Effector memory CD4-positive, alpha-beta T cell (primary cell): ENCODE data around the gene ADAMTSL1.

Source experiments
- DNase-seq, 3 donors: peaks; one replicate each; pipeline ENCODE4 v3.0.0-alpha.2; 2020
- H3K27ac ChIP-seq: 2 replicates; pipeline ENCODE4 v1.7.0; 2013; ENCODE audit warnings: mild to moderate bottlenecking, low read length, moderate library complexity; ENCODE audit not compliant: insufficient read depth, poor library complexity, severe bottlenecking
- H3K27me3 ChIP-seq: replicated peaks from 2 replicates; pipeline ENCODE4 v1.7.0; 2013; ENCODE audit warnings: mild to moderate bottlenecking, low read length; ENCODE audit not compliant: insufficient read depth, control insufficient read depth, poor library complexity, severe bottlenecking
- H3K36me3 ChIP-seq: 2 replicates; pipeline ENCODE4 v1.7.0; 2013; ENCODE audit warnings: mild to moderate bottlenecking, low read length, moderate library complexity; ENCODE audit not compliant: control insufficient read depth, insufficient read depth
- H3K4me1 ChIP-seq: 2 replicates; pipeline ENCODE4 v1.7.0; 2013; ENCODE audit warnings: low read length, mild to moderate bottlenecking; ENCODE audit not compliant: control insufficient read depth, insufficient read depth, poor library complexity, severe bottlenecking
- H3K4me3 ChIP-seq: 2 replicates; pipeline ENCODE4 v1.7.0; 2013; ENCODE audit warnings: low read length, low read depth, mild to moderate bottlenecking; ENCODE audit not compliant: insufficient read depth, poor library complexity, severe bottlenecking
- H3K9me3 ChIP-seq: 2 replicates; pipeline ENCODE4 v1.7.0; 2013; ENCODE audit warnings: mild to moderate bottlenecking, low read length, moderate library complexity; ENCODE audit not compliant: control insufficient read depth

The ADAMTSL1 gene

DNA sequence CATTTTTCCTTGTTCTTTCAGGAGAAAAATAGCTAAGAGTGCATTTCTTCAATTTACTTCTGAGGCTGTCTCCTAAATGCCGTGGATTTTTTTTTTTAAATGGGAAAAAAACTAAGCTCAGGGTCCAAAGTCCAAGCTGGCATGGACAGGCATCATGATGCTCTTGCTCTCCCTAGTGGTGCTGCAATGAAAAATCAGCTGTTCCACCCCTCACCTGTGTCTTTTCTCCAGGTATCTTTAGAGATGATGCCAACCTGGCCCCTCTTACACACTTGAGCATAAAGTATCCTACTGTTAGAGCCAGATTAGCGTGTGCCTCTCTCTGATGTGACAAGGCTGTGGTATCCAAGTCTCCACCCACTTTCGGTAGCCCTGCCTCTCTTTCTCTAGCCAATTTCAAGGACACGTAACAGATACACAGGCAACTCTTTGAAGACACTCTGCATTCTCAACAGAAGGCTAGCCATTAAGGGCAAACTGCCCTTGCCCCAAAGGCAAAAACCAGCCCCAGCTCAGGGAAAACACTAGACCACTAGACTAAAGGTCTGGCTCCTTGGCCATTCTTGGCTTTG is 350.2 kb downstream of the ADAMTSL1 start:
- Histone ChIP-seq H3K36me3 (no peaks in the 10 kb centered on the region), H3K4me1 (no peaks in the 10 kb centered on the region), H3K9me3 (no peaks in the 10 kb centered on the region), H3K27ac (no peak overlapping the region), H3K4me3 (no peak overlapping the region), H3K27me3 (no peaks in the 10 kb centered on the region)
- no peak for DNase-seq

DNA sequence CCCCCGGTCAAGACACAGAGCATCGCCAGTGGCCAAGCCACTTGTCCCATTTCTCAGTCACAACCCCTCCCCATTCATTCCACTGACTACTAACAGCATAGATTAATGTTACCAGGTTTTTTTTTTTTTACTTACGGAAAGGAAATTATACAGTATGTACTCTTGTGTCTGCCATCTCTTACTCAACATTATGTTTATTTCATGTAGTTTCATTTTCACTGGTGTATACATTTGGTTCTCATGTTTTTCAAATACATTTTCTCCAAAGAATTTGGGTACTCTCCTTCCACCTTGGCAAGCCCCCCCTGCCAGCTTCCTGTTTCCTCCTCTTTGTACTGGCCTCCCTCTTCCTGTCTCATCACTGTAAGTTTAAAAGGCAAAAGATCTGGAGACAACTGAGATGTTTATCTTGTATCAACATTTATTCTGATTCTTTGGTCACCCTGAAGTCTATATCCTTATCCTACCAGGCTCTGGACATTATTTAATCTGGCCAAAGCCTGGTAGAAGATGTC is 351.8 kb downstream of the ADAMTSL1 start:
- no peak overlapping the region for H3K27ac ChIP-seq
- no peaks in the 10 kb centered on the region for H3K9me3 ChIP-seq
- no peaks in the 10 kb centered on the region for H3K4me1 ChIP-seq
- H3K4me3 ChIP-seq, result no peak overlapping the region
- no peaks in the 10 kb centered on the region for H3K36me3 ChIP-seq
- no peaks in the 10 kb centered on the region for H3K27me3 ChIP-seq
- DNase-seq, result no peak

DNA sequence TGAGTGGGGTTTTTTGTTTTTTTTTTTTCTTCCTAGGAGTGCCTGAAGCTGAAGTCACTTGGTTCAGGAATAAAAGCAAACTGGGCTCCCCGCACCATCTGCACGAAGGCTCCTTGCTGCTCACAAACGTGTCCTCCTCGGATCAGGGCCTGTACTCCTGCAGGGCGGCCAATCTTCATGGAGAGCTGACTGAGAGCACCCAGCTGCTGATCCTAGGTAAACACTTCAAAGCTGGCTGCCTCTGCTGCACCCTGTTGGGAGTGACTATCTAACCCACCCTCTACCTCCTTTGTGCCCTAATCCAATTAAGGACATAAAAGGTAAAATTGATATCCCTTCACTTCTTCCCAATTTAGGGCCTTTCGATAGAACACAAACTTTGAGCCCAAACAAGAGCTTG is 352.3 kb downstream of the ADAMTSL1 start:
- no peaks in the 10 kb centered on the region for H3K9me3 ChIP-seq
- no peaks in the 10 kb centered on the region for H3K36me3 ChIP-seq
- H3K27ac ChIP-seq, result no peak overlapping the region
- no peaks in the 10 kb centered on the region for H3K27me3 ChIP-seq
- DNase-seq, result no peak
- H3K4me1 ChIP-seq, result no peaks in the 10 kb centered on the region
- no peak overlapping the region for H3K4me3 ChIP-seq

DNA sequence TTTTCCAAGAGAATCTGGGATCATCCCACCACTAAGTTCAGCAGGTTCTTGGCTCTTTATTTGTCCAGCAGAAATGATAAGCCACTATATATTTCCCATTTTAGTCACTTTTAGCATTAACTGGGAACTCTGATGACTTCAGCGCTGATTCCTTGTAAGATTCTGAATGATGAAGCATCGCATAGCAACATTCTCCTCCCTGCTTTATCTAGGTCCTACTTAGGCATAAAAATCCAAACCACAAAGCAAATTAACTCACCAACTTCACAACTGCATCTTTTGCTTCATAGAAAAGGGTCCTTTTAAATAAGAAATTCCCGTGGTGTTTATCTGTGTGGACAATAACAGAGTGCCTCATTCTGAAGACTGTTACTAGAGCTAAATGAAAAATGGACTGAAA is 355.1 kb downstream of the ADAMTSL1 start:
- DNase-seq, result no peak
- H3K4me1 ChIP-seq, result no peaks in the 10 kb centered on the region
- no peak overlapping the region for H3K27ac ChIP-seq
- H3K4me3 ChIP-seq, result no peak overlapping the region
- no peaks in the 10 kb centered on the region for H3K9me3 ChIP-seq
- no peaks in the 10 kb centered on the region for H3K27me3 ChIP-seq
- no peaks in the 10 kb centered on the region for H3K36me3 ChIP-seq

DNA sequence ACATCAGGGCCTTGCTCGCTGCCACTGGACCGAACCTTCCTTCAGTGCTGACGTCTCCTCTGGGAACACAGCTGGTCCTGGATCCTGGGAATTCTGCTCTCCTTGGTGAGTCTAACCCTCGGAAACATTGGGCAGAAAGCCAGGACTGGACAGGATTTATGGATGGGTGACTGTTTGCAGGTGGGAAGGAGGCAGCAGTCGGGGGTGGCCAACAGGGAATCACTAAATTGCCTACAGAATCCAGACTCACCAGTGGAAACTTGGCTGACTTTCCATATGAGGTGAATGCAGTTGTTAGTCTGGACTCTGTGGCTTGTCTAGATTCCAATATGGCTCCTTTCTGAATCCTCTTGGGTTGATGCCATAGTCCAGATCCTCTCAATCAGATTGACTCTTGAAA is 355.9 kb downstream of the ADAMTSL1 start:
- H3K27ac ChIP-seq, result no peak overlapping the region

DNA sequence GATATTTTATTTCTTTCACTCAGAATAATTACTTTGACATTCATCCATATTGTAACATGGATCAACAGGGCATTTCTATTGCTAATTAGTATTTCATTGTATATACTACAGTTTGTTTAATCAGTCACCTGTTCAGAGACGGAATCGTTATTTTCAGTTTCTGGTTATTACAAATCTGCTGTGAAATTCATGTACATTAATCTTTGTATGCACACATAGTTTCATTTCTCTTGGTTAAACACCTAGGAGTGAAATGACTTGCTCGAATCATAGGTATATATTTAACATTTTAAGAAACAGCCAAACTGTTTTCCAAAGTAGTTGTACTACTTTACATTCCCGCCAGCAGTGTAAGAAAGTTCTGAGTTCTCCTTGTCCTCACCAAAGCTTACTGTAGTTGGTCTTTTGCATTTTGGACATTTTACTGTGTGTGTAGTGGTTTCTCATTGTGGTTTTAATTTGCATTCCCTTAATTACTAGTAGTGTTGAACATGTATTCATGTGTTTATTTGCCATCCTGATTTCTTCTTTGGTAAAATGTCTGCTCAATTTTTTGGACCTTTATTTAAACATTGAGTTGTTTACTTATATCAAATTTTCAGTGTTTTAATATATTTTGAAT is 360.9 kb downstream of the ADAMTSL1 start:
- H3K27me3 ChIP-seq, result no peaks in the 10 kb centered on the region
- no peaks in the 10 kb centered on the region for H3K9me3 ChIP-seq
- no peak overlapping the region for H3K27ac ChIP-seq
- DNase-seq, result no peak
- no peaks in the 10 kb centered on the region for H3K4me1 ChIP-seq
- no peaks in the 10 kb centered on the region for H3K36me3 ChIP-seq
- no peak overlapping the region for H3K4me3 ChIP-seq

More for the DNA sequence above, 355.9 kb downstream of the ADAMTSL1 start:
- Histone ChIP-seq H3K4me1 (no peaks in the 10 kb centered on the region), H3K4me3 (no peak overlapping the region), H3K36me3 (no peaks in the 10 kb centered on the region), H3K27me3 (no peaks in the 10 kb centered on the region), H3K9me3 (no peaks in the 10 kb centered on the region)
- no peak for DNase-seq

DNA sequence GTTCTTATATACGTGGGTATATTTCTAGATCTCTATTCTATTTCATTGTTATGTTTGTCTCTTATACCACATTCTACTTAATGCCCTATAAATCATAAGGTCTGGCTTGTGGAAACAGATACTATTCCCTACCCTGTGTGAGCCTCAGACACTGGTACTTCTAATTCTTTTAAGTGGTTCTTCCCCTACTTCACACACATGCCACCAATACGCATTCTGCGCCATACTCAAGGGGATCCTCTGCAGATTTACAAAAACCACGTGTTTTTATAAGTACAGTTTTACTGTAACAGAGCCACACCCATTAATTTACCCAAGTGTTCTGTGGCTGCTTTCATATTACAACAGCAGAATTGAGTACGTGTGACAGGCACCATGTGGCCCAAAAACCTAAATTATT is 363.4 kb downstream of the ADAMTSL1 start:
- no peaks in the 10 kb centered on the region for H3K9me3 ChIP-seq
- no peak for DNase-seq
- no peaks in the 10 kb centered on the region for H3K36me3 ChIP-seq

DNA sequence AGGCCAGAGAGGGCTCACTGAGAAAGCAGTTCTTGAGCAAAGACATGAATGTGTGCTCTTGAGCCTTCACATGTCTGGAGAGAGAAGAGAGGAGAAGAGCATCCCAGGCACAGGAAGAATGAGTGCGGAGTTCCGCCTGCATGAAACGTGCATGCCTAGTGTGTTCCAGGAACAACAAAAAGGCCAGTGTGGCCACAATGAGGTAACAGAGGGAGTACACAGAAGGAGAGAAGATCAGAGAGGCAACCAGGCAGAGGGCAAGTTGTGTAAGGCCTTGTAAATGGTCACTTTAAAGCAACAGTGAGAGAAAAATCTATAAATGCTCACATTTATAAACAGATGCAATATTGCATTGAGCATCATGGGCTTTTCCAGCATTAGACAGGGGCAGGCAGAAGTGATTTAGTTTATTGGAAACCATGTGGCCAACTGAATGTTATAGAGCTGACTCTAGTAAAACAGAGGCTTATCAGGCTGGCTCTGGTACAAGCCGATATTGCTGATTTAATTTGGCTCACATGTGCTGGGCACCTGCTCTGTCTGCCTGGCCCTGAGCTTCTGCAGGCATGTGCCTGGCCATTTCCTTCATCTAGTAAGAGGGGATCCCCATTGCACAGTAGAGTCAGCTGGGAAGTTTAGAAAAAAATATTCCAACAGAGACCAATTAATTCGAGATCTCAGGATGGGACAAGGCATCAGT is 373.8 kb downstream of the ADAMTSL1 start:
- Histone ChIP-seq H3K27me3 (no peaks in the 10 kb centered on the region), H3K4me1 (no peaks in the 10 kb centered on the region), H3K27ac (no peak overlapping the region), H3K4me3 (no peak overlapping the region), H3K36me3 (no peaks in the 10 kb centered on the region), H3K9me3 (no peaks in the 10 kb centered on the region)
- no peak for DNase-seq

More for the DNA sequence above, 363.4 kb downstream of the ADAMTSL1 start:
- no peak overlapping the region for H3K27ac ChIP-seq
- H3K27me3 ChIP-seq, result no peaks in the 10 kb centered on the region
- H3K4me1 ChIP-seq, result no peaks in the 10 kb centered on the region
- no peak overlapping the region for H3K4me3 ChIP-seq

DNA sequence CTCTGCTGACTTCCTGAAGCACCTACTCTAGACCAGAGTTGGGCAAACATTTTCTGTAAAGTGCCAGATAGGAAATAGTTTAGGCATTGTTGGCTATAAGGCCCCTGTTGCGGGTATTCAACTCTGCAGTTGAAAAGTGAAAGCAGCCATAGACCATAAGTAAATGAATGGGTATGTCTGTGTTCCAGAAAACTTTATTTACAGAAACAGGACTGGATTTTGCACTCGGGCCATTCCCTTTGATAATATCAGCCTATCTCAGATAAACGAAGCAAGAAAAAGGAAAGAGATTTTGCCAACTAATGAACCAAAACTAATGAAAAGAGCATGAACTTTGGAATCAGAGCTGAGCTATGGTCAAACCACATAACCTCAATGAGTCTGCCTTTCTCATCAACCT is 374.7 kb downstream of the ADAMTSL1 start:
- no peaks in the 10 kb centered on the region for H3K9me3 ChIP-seq
- no peaks in the 10 kb centered on the region for H3K4me1 ChIP-seq
- DNase-seq, result no peak
- H3K27ac ChIP-seq, result no peak overlapping the region
- H3K27me3 ChIP-seq, result no peaks in the 10 kb centered on the region
- H3K36me3 ChIP-seq, result no peaks in the 10 kb centered on the region
- H3K4me3 ChIP-seq, result no peak overlapping the region

DNA sequence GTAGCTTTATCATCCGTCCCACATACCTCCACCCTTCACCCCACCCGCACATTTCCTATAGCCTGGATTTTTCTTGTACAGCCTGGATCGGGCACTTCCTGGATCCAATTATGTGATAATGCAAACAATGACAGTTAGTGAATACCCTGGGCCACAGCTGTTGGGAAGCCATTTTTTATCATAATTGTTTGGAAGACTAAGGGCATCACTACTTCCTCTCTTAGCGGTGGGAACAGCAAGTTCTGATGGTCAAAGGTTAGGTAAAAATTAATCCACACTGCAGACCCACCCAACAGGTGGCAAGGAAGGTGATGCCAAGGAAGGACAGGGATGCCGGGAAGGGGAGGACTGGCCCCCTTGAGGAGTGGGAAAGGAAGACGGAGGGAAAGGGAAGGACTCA is 375.3 kb downstream of the ADAMTSL1 start:
- no peaks in the 10 kb centered on the region for H3K36me3 ChIP-seq

More for the DNA sequence above, 375.3 kb downstream of the ADAMTSL1 start:
- Histone ChIP-seq H3K27me3 (no peaks in the 10 kb centered on the region), H3K9me3 (no peaks in the 10 kb centered on the region), H3K4me1 (no peaks in the 10 kb centered on the region), H3K4me3 (no peak overlapping the region), H3K27ac (no peak overlapping the region)
- DNase-seq, result no peak
